Neural progenitor cell (in vitro differentiated cells): ENCODE data around the gene ZNF366. TPM values are rescaled to one million over a fixed set of nuclear protein-coding genes. Genes with fewer than 3 reads are reported as not detected.

Experiments used
- DNase-seq: peaks from one replicate; pipeline ENCODE4 v3.0.0-alpha.2; 2016; ENCODE audit warnings: low spot score
- H2AFZ ChIP-seq: fragments of 200-600 bp; sonication (generic); replicated peaks from 2 replicates; pipeline ENCODE4 v1.6.1; 2016; ENCODE audit warnings: antibody characterized with exemption
- H3F3A ChIP-seq: fragments of 200-600 bp; sonication (generic); 2 replicates; pipeline ENCODE4 v1.6.1; 2016; ENCODE audit warnings: antibody characterized with exemption, low read depth
- H3K27ac ChIP-seq: fragments of 200-600 bp; sonication (generic); 2 replicates; pipeline ENCODE4 v1.5.1; 2016; ENCODE audit warnings: mild to moderate bottlenecking
- H3K27me3 ChIP-seq: fragments of 200-600 bp; sonication (generic); 2 replicates; pipeline ENCODE4 v1.6.1; 2016; ENCODE audit warnings: mild to moderate bottlenecking, moderate library complexity
- H3K36me3 ChIP-seq: fragments of 200-600 bp; sonication (generic); 2 replicates; pipeline ENCODE4 v1.5.1; 2016
- H3K4me1 ChIP-seq: fragments of 200-600 bp; sonication (generic); 2 replicates; pipeline ENCODE4 v1.6.1; 2016; ENCODE audit warnings: mixed run types
- H3K4me2 ChIP-seq: fragments of 200-600 bp; sonication (generic); 2 replicates; pipeline ENCODE4 v1.6.1; 2016
- H3K4me3 ChIP-seq: fragments of 200-600 bp; sonication (generic); 2 replicates; pipeline ENCODE4 v1.5.1; 2016
- H3K79me2 ChIP-seq: fragments of 200-600 bp; sonication (generic); 2 replicates; pipeline ENCODE4 v1.6.1; 2016; ENCODE audit warnings: low read depth
- H3K9ac ChIP-seq: fragments of 200-600 bp; sonication (generic); 2 replicates; pipeline ENCODE4 v1.6.1; 2016
- H3K9me3 ChIP-seq: fragments of 200-600 bp; sonication (generic); 2 replicates; pipeline ENCODE4 v1.5.1; 2016; ENCODE audit warnings: low read depth
- H4K20me1 ChIP-seq: fragments of 200-600 bp; sonication (generic); 2 replicates; pipeline ENCODE4 v1.6.1; 2016; ENCODE audit warnings: low read depth
- H3K27ac Mint-ChIP-seq: 3 replicates; pipeline ENCODE4 v1.8.0; 2021; ENCODE audit warnings: mixed read lengths
- H3K27me3 Mint-ChIP-seq: 2 replicates; pipeline ENCODE4 v1.8.0; 2022; ENCODE audit warnings: low read depth, mild to moderate bottlenecking, inconsistent platforms, moderate library complexity, mixed read lengths; ENCODE audit not compliant: insufficient read depth
- H3K36me3 Mint-ChIP-seq: 3 replicates; pipeline ENCODE4 v1.8.0; 2021; ENCODE audit warnings: mixed read lengths
- H3K4me1 Mint-ChIP-seq: 3 replicates; pipeline ENCODE4 v1.8.0; 2021; ENCODE audit warnings: mixed read lengths
- H3K4me3 Mint-ChIP-seq: 3 replicates; pipeline ENCODE4 v1.8.0; 2021; ENCODE audit warnings: mild to moderate bottlenecking, moderate library complexity, mixed read lengths
- H3K9me3 Mint-ChIP-seq: 3 replicates; pipeline ENCODE4 v1.8.0; 2020; ENCODE audit warnings: mixed read lengths
- CTCF ChIP-seq: fragments of 200-600 bp; sonication (generic); IDR thresholded peaks from 2 replicates; pipeline ENCODE4 v1.5.1; 2017; ENCODE audit warnings: antibody characterized with exemption, mild to moderate bottlenecking
- EZH2 ChIP-seq: fragments of 200-600 bp; sonication (generic); IDR thresholded peaks from 2 replicates; pipeline ENCODE4 v1.6.1; 2017; ENCODE audit warnings: antibody characterized with exemption, mild to moderate bottlenecking, moderate library complexity
- EZH2phosphoT487 ChIP-seq: fragments of 200-600 bp; sonication (generic); IDR thresholded peaks from 2 replicates; pipeline ENCODE4 v1.6.1; 2017; ENCODE audit warnings: antibody characterized with exemption
- total RNA-seq: library from RNA; depleted of rRNA; stranded (reverse); fragments of >200 nt; gene quantifications from 2 replicates; pipeline ENCODE4 v1.2.3, GENCODE V29; 2015; ENCODE audit warnings: low replicate concordance

Gene ZNF366
- total RNA-seq, 1 donor from 2014 or later: not detected

- peaks cover 43% of the 10 kb centered on the region for H3K4me1 Mint-ChIP-seq
Observed at GRCh38 chr5:72554897-72555296, 47.7 kb upstream of the ZNF366 start.

GRCh38 chr5:72552041-72552557, 44.9 kb upstream of the ZNF366 start:
- no peak overlapping the region for H3K27ac ChIP-seq
- TF ChIP-seq EZH2 (no peak), CTCF (no peak), EZH2phosphoT487 (no peak)
- no peak overlapping the region for H2AFZ ChIP-seq

More at GRCh38 chr5:72554897-72555296, 47.7 kb upstream of the ZNF366 start:
- H3K36me3 ChIP-seq: no peaks in the 10 kb centered on the region
- H3K79me2 ChIP-seq: no peaks in the 10 kb centered on the region
- no peaks in the 10 kb centered on the region for H3K9me3 Mint-ChIP-seq
- H3K4me3 ChIP-seq: no peak overlapping the region
- no peaks in the 10 kb centered on the region for H3K27me3 ChIP-seq
- no peaks in the 10 kb centered on the region for H4K20me1 ChIP-seq
- no peak overlapping the region for H3K4me3 Mint-ChIP-seq
- H3K27ac ChIP-seq: no peak overlapping the region
- no peak for DNase-seq
- no peak overlapping the region for H3K27ac Mint-ChIP-seq
- H3K9me3 ChIP-seq: no peaks in the 10 kb centered on the region
- no peak overlapping the region for H3K4me2 ChIP-seq
- no peak for TF ChIP-seq EZH2
- no peak for TF ChIP-seq EZH2phosphoT487
- peaks cover 14% of the 10 kb centered on the region for H3K4me1 ChIP-seq
- no peak overlapping the region for H3K9ac ChIP-seq
- H3K36me3 Mint-ChIP-seq: no peaks in the 10 kb centered on the region
- peaks cover 8% of the 10 kb centered on the region for H3K27me3 Mint-ChIP-seq
- H3F3A ChIP-seq: peaks cover 14% of the 10 kb centered on the region
- no peak overlapping the region for H2AFZ ChIP-seq

GRCh38 chr5:72550595-72550994, 43.4 kb upstream of the ZNF366 start:
- peaks cover 3% of the 10 kb centered on the region for H3F3A ChIP-seq
- no peak overlapping the region for H3K9ac ChIP-seq
- H3K27me3 ChIP-seq: no peaks in the 10 kb centered on the region
- peaks cover 15% of the 10 kb centered on the region for H3K4me1 Mint-ChIP-seq
- no peak overlapping the region for H3K4me3 Mint-ChIP-seq
- no peaks in the 10 kb centered on the region for H3K9me3 ChIP-seq
- peaks cover 18% of the 10 kb centered on the region for H3K9me3 Mint-ChIP-seq
- H2AFZ ChIP-seq: no peak overlapping the region
- H3K4me1 ChIP-seq: peaks cover 6% of the 10 kb centered on the region
- H3K79me2 ChIP-seq: no peaks in the 10 kb centered on the region
- H3K27me3 Mint-ChIP-seq: peaks cover 3% of the 10 kb centered on the region
- TF ChIP-seq CTCF (no peak), EZH2 (no peak), EZH2phosphoT487 (no peak)
- no peaks in the 10 kb centered on the region for H3K36me3 ChIP-seq
- H3K4me2 ChIP-seq: no peak overlapping the region
- H3K27ac Mint-ChIP-seq: no peak overlapping the region
- H3K27ac ChIP-seq: no peak overlapping the region
- peaks cover 1% of the 10 kb centered on the region for H3K36me3 Mint-ChIP-seq
- no peaks in the 10 kb centered on the region for H4K20me1 ChIP-seq
- no peak for DNase-seq
- no peak overlapping the region for H3K4me3 ChIP-seq

More at GRCh38 chr5:72552041-72552557, 44.9 kb upstream of the ZNF366 start:
- Histone ChIP-seq H3K27me3 (no peaks in the 10 kb centered on the region), H3K79me2 (no peaks in the 10 kb centered on the region), H4K20me1 (no peaks in the 10 kb centered on the region), H3F3A (peaks cover 14% of the 10 kb centered on the region), H3K36me3 (no peaks in the 10 kb centered on the region), H3K4me3 (no peak overlapping the region), H3K9ac (no peak overlapping the region), H3K4me1 (peaks cover 14% of the 10 kb centered on the region), H3K9me3 (no peaks in the 10 kb centered on the region), H3K4me2 (no peak overlapping the region)
- Mint-ChIP-seq H3K27ac (no peak overlapping the region), H3K27me3 (peaks cover 6% of the 10 kb centered on the region), H3K9me3 (peaks cover 9% of the 10 kb centered on the region), H3K36me3 (no peaks in the 10 kb centered on the region), H3K4me1 (peaks cover 28% of the 10 kb centered on the region), H3K4me3 (no peak overlapping the region)
- no peak for DNase-seq

- Mint-ChIP-seq H3K4me1 (peaks cover 16% of the 10 kb centered on the region), H3K27me3 (peaks cover 2% of the 10 kb centered on the region), H3K36me3 (peaks cover 3% of the 10 kb centered on the region), H3K4me3 (no peak overlapping the region), H3K9me3 (peaks cover 22% of the 10 kb centered on the region), H3K27ac (no peak overlapping the region)
- DNase-seq: no peak
- no peak overlapping the region for H3K4me2 ChIP-seq
- no peak overlapping the region for H3K4me3 ChIP-seq
- H2AFZ ChIP-seq: no peak overlapping the region
- TF ChIP-seq EZH2phosphoT487 (no peak), CTCF (no peak), EZH2 (no peak)
- no peaks in the 10 kb centered on the region for H3K27me3 ChIP-seq
- H4K20me1 ChIP-seq: no peaks in the 10 kb centered on the region
- H3K27ac ChIP-seq: no peak overlapping the region
- H3K36me3 ChIP-seq: no peaks in the 10 kb centered on the region
- H3K9ac ChIP-seq: no peak overlapping the region
- no peaks in the 10 kb centered on the region for H3K79me2 ChIP-seq
- no peaks in the 10 kb centered on the region for H3K9me3 ChIP-seq
- H3K4me1 ChIP-seq: peaks cover 9% of the 10 kb centered on the region
- H3F3A ChIP-seq: peaks cover 9% of the 10 kb centered on the region
Observed at GRCh38 chr5:72543811-72544210, 36.6 kb upstream of the ZNF366 start.
